ENCODE data around the gene LAIR2. TPM values are rescaled to one million over a fixed set of nuclear protein-coding genes. Genes with fewer than 3 reads are reported as not detected.

Gene LAIR2
- total and polyA plus RNA-seq, 2 of the 13 experiments (the other 11 are each of a cell fraction or from before 2014, with no cell fraction given) = 1.3 to 1.9 TPM

GRCh38 chr19:54464630-54465425 is 37.8 kb upstream of the LAIR2 start (continued):
- TF ChIP-seq DMTF1 (CRISPR knock-in tag; IDR thresholded peaks at IDR 0.05) = no peak
- TF ChIP-seq CC2D1A (CRISPR knock-in tag; IDR thresholded peaks at IDR 0.05) = no peak
- TF ChIP-seq ARNTL (CRISPR knock-in tag; IDR thresholded peaks at IDR 0.05) = peak; percentile 71; the same call in 1 of the 2 replicates
- peak; percentile 58; the same call in 1 of the 2 replicates for TF ChIP-seq ARNT2 (CRISPR knock-in tag; IDR thresholded peaks at IDR 0.05; ENCODE audit: low read depth)
- no peak for TF ChIP-seq SNRNP70 (IDR thresholded peaks at IDR 0.05; ENCODE audit: low read depth, low read length)
- TF ChIP-seq MED1 (CRISPR knock-in tag; IDR thresholded peaks at IDR 0.05) = peak; percentile 66
- TF ChIP-seq KLF6 (CRISPR knock-in tag; IDR thresholded peaks at IDR 0.05) = no peak
- TF ChIP-seq RARA (CRISPR knock-in tag; IDR thresholded peaks at IDR 0.05) = 0 out of 2 replicates have a peak, but pooled peaks have one; percentile 39
- TF ChIP-seq HCFC1 (IDR thresholded peaks at IDR 0.05; ENCODE audit: low read depth, low read length) = peak; percentile 13; the same call in 1 of the 2 replicates
- no peak for TF ChIP-seq TRIM24 (CRISPR knock-in tag; IDR thresholded peaks at IDR 0.05)
- peak; percentile 83 for TF ChIP-seq ZFY (CRISPR knock-in tag; IDR thresholded peaks at IDR 0.05)
- peak; percentile 52; the same call in 1 of the 2 replicates for TF ChIP-seq ZNF614 (CRISPR knock-in tag; IDR thresholded peaks at IDR 0.05; ENCODE audit: borderline replicate concordance)
- TF ChIP-seq ZNF784 (CRISPR knock-in tag; IDR thresholded peaks at IDR 0.05; ENCODE audit: borderline replicate concordance) = no peak
- TF ChIP-seq ZHX2 (IDR thresholded peaks at IDR 0.05; ENCODE audit: low read depth) = 0 out of 2 replicates have a peak, but pooled peaks have one; percentile 29
- TF ChIP-seq ZHX2 (CRISPR knock-in tag; IDR thresholded peaks at IDR 0.05; ENCODE audit: borderline replicate concordance) = peak; percentile 74; the same call in 1 of the 2 replicates
- no peak for TF ChIP-seq PRDM10 (CRISPR knock-in tag; IDR thresholded peaks at IDR 0.05; ENCODE audit: low read depth)
